DOHH2 (cell line): ENCODE data around the gene DACH1.

Source experiments
- H3F3A ChIP-seq: fragments of 200-600 bp; sonication (generic), shearing (Covaris generic); 2 replicates; pipeline ENCODE4 v1.6.0; 2016; ENCODE audit warnings: antibody characterized with exemption, mild to moderate bottlenecking; ENCODE audit not compliant: control insufficient read depth, insufficient read depth
- H3K27ac ChIP-seq: fragments of 200-600 bp; sonication (generic); 2 replicates; pipeline ENCODE4 v1.5.1; 2014; ENCODE audit warnings: low read depth, mild to moderate bottlenecking, low read length, moderate library complexity
- H3K27me3 ChIP-seq: fragments of 200-600 bp; sonication (generic); 2 replicates; pipeline ENCODE4 v1.6.1; 2014; ENCODE audit warnings: mild to moderate bottlenecking, low read length, mixed read lengths; ENCODE audit not compliant: control insufficient read depth
- H3K36me3 ChIP-seq: fragments of 200-600 bp; sonication (generic); 2 replicates; pipeline ENCODE4 v1.6.1; 2014; ENCODE audit warnings: mild to moderate bottlenecking, low read length, moderate library complexity, mixed read lengths; ENCODE audit not compliant: control insufficient read depth
- H3K4me1 ChIP-seq: fragments of 200-600 bp; sonication (generic); 2 replicates; pipeline ENCODE4 v1.6.1; 2014; ENCODE audit warnings: mild to moderate bottlenecking, low read length, mixed read lengths; ENCODE audit not compliant: control insufficient read depth
- H3K4me2 ChIP-seq: fragments of 200-600 bp; sonication (generic); 2 replicates; pipeline ENCODE4 v1.6.0; 2014; ENCODE audit warnings: mild to moderate bottlenecking, low read length, moderate library complexity
- H3K4me3 ChIP-seq: fragments of 200-600 bp; sonication (generic); 2 replicates; pipeline ENCODE4 v1.5.1; 2014; ENCODE audit warnings: mild to moderate bottlenecking, low read length, mixed read lengths
- H3K79me2 ChIP-seq: fragments of 200-600 bp; sonication (generic); 2 replicates; pipeline ENCODE4 v1.6.1; 2014; ENCODE audit warnings: mild to moderate bottlenecking, low read length, mixed read lengths; ENCODE audit not compliant: control insufficient read depth
- H3K9me2 ChIP-seq: fragments of 200-600 bp; sonication (generic); replicated peaks from 2 replicates; pipeline ENCODE4 v1.6.1; 2014; ENCODE audit warnings: mild to moderate bottlenecking, low read length, mixed read lengths; ENCODE audit not compliant: control insufficient read depth
- H3K9me3 ChIP-seq: fragments of 200-600 bp; sonication (generic); 2 replicates; pipeline ENCODE4 v1.6.1; 2014; ENCODE audit warnings: antibody characterized with exemption, low read length, mixed read lengths; ENCODE audit not compliant: control insufficient read depth, insufficient read depth
- H4K20me1 ChIP-seq: fragments of 200-600 bp; sonication (generic); 2 replicates; pipeline ENCODE4 v1.6.0; 2014; ENCODE audit warnings: low read depth, mild to moderate bottlenecking, antibody characterized with exemption, low read length, moderate library complexity; ENCODE audit not compliant: control insufficient read depth, insufficient read depth
- CTCF ChIP-seq: fragments of 200-600 bp; sonication (generic); IDR thresholded peaks from one replicate; pipeline ENCODE4 v1.5.1; 2014; ENCODE audit warnings: antibody characterized with exemption, mild to moderate bottlenecking, low read depth, low read length; ENCODE audit not compliant: poor library complexity, severe bottlenecking
- EZH2phosphoT487 ChIP-seq: fragments of 200-600 bp; sonication (generic); IDR thresholded peaks from 2 replicates; pipeline ENCODE4 v1.6.1; 2017; ENCODE audit warnings: borderline replicate concordance, mild to moderate bottlenecking, antibody characterized with exemption, low read length, moderate library complexity, mixed read lengths

Gene DACH1

DNA sequence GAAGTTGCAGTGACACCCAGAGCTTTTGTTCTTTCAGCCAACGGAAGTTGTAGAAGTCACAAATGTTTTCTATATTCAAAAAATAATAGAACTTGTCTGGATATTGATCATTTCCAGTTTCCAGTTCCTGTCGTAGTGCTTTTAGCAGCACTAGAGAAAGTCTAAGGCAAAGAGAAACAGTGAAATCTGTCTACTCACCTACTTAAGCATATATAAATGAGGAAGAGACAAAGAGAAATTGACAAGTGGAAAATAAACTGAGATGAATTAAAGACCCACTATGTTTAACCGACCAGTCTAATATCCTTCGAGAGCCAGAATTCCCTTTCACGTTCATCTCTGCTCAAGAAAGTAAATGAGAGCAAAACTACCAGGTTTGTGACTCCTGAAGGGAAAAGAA lies 36.7 kb downstream of the DACH1 start:
- H3K4me1 ChIP-seq: no peaks in the 10 kb centered on the region
- no peaks in the 10 kb centered on the region for H3K9me2 ChIP-seq
- no peak for TF ChIP-seq CTCF
- TF ChIP-seq EZH2phosphoT487: no peak
- H3K4me3 ChIP-seq: no peak overlapping the region
- H3K27me3 ChIP-seq: no peaks in the 10 kb centered on the region
- H3F3A ChIP-seq: no peaks in the 10 kb centered on the region
- H3K4me2 ChIP-seq: no peak overlapping the region
- no peaks in the 10 kb centered on the region for H3K79me2 ChIP-seq
- no peak overlapping the region for H3K27ac ChIP-seq
- H3K36me3 ChIP-seq: no peaks in the 10 kb centered on the region
- no peaks in the 10 kb centered on the region for H4K20me1 ChIP-seq
- no peaks in the 10 kb centered on the region for H3K9me3 ChIP-seq

DNA sequence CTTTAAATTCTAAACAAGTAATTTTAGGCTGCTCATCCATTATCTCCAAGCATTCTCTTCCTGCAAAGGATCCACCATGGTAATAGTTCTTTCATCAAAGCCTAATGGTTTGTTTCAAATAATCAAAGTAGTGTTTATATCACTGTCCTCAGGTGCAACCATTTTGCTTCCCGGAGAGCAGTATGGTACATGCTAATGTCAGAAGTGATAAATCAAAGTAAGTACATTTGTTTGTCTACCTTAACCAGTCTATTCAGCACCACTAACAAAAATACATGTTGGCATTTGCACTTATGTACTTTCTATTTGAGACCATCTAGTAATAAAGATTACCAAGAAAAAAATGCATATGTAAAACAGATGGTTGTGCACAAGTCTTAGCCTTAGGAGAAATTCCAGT lies 37.5 kb downstream of the DACH1 start:
- H3K9me2 ChIP-seq: no peaks in the 10 kb centered on the region
- H4K20me1 ChIP-seq: no peaks in the 10 kb centered on the region
- H3K4me2 ChIP-seq: no peak overlapping the region
- H3F3A ChIP-seq: no peaks in the 10 kb centered on the region
- no peaks in the 10 kb centered on the region for H3K36me3 ChIP-seq
- H3K27me3 ChIP-seq: no peaks in the 10 kb centered on the region
- H3K4me1 ChIP-seq: no peaks in the 10 kb centered on the region
- no peaks in the 10 kb centered on the region for H3K79me2 ChIP-seq
- H3K4me3 ChIP-seq: no peak overlapping the region
- H3K9me3 ChIP-seq: no peaks in the 10 kb centered on the region
- TF ChIP-seq CTCF (no peak), EZH2phosphoT487 (no peak)
- no peak overlapping the region for H3K27ac ChIP-seq

DNA sequence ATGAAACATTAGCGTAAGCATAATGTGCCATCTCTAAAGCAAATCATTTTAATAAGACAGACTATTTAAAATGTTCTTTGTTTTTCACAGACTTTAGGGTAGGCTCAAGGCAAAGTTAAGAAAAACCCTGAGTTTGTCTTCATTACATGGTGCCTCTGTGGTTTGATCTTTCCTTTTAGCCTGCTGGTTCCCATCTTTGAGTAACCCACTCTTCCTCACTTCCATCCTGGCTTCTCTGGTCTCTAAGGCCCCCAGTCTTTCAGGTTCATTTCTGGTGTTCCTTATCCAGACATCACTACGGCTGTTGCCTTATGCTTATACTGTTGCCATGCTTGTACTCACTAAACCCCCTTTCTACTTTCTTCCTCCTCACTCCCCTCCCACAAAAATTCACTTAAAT lies 38.4 kb downstream of the DACH1 start:
- no peak overlapping the region for H3K4me3 ChIP-seq
- H3K27ac ChIP-seq: no peak overlapping the region
- TF ChIP-seq CTCF (no peak), EZH2phosphoT487 (no peak)
- no peaks in the 10 kb centered on the region for H3K36me3 ChIP-seq
- no peaks in the 10 kb centered on the region for H3K4me1 ChIP-seq
- H3K4me2 ChIP-seq: no peak overlapping the region
- no peaks in the 10 kb centered on the region for H3K9me2 ChIP-seq
- no peaks in the 10 kb centered on the region for H4K20me1 ChIP-seq
- H3K9me3 ChIP-seq: no peaks in the 10 kb centered on the region
- no peaks in the 10 kb centered on the region for H3K79me2 ChIP-seq
- H3F3A ChIP-seq: no peaks in the 10 kb centered on the region
- no peaks in the 10 kb centered on the region for H3K27me3 ChIP-seq

GRCh38 chr13:71828117-71828516 lies 38.9 kb downstream of the DACH1 start:
- no peaks in the 10 kb centered on the region for H4K20me1 ChIP-seq
- no peak overlapping the region for H3K27ac ChIP-seq
- H3K4me1 ChIP-seq: no peaks in the 10 kb centered on the region
- no peaks in the 10 kb centered on the region for H3K36me3 ChIP-seq
- no peaks in the 10 kb centered on the region for H3K9me3 ChIP-seq
- no peaks in the 10 kb centered on the region for H3K9me2 ChIP-seq
- H3K4me3 ChIP-seq: no peak overlapping the region
- H3F3A ChIP-seq: no peaks in the 10 kb centered on the region
- no peaks in the 10 kb centered on the region for H3K27me3 ChIP-seq
- H3K4me2 ChIP-seq: no peak overlapping the region
- TF ChIP-seq CTCF (no peak), EZH2phosphoT487 (no peak)
- H3K79me2 ChIP-seq: no peaks in the 10 kb centered on the region
